ENCODE results near the gene HDAC4.
"Not testable (repeated sequence)": the region's sequence is repeated elsewhere in the genome, so short reads cannot be mapped to it uniquely, and the experiment has no call there.

HDAC4 gene

GRCh38 chr2:239072786-239073185, 328.0 kb downstream of the HDAC4 start:
- H3K36me3 Mint-ChIP-seq = peaks cover 41% of the 10 kb centered on the region

GRCh38 chr2:239070466-239070865, 330.4 kb downstream of the HDAC4 start:
- H3K27me3 Mint-ChIP-seq = no peaks in the 10 kb centered on the region
- CTCF ChIA-PET = no interaction called here

More at GRCh38 chr2:239072786-239073185, 328.0 kb downstream of the HDAC4 start:
- Mint-ChIP-seq H3K27me3 (no peaks in the 10 kb centered on the region), H3K9me3 (no peaks in the 10 kb centered on the region), H3K4me3 (no peak overlapping the region), H3K4me1 (no peaks in the 10 kb centered on the region), H3K27ac (no peak overlapping the region)
- DNase-seq = no peak
- CTCF ChIA-PET = no interaction called here

GRCh38 chr2:239069362-239070333, 331.2 kb downstream of the HDAC4 start:
- CTCF ChIA-PET = not testable (repeated sequence)

More at GRCh38 chr2:239070466-239070865, 330.4 kb downstream of the HDAC4 start:
- no peak overlapping the region for H3K4me3 Mint-ChIP-seq
- H3K9me3 Mint-ChIP-seq = no peaks in the 10 kb centered on the region
- H3K27ac Mint-ChIP-seq = no peak overlapping the region
- peaks cover 36% of the 10 kb centered on the region for H3K36me3 Mint-ChIP-seq
- no peaks in the 10 kb centered on the region for H3K4me1 Mint-ChIP-seq
- no peak for DNase-seq

GRCh38 chr2:239068411-239068810, 332.4 kb downstream of the HDAC4 start:
- Mint-ChIP-seq H3K4me3 (no peak overlapping the region), H3K36me3 (peaks cover 32% of the 10 kb centered on the region), H3K27ac (no peak overlapping the region), H3K27me3 (no peaks in the 10 kb centered on the region), H3K9me3 (no peaks in the 10 kb centered on the region), H3K4me1 (no peaks in the 10 kb centered on the region)
- DNase-seq = no peak
- CTCF ChIA-PET = no interaction called here

More at GRCh38 chr2:239069362-239070333, 331.2 kb downstream of the HDAC4 start:
- not testable (repeated sequence) for H3K4me1 Mint-ChIP-seq, H3K4me3 Mint-ChIP-seq, H3K27me3 Mint-ChIP-seq, DNase-seq, H3K9me3 Mint-ChIP-seq
- Mint-ChIP-seq H3K36me3 (peaks cover 36% of the 10 kb centered on the region), H3K27ac (peak overlapping the region; percentile 58)

- Mint-ChIP-seq H3K27me3 (no peaks in the 10 kb centered on the region), H3K36me3 (peaks cover 23% of the 10 kb centered on the region), H3K4me1 (no peaks in the 10 kb centered on the region), H3K27ac (no peak overlapping the region), H3K4me3 (no peak overlapping the region), H3K9me3 (no peaks in the 10 kb centered on the region)
- DNase-seq = no peak
- CTCF ChIA-PET = no interaction called here
Measured at GRCh38 chr2:239067196-239067865, 333.5 kb downstream of the HDAC4 start.

GRCh38 chr2:239066597-239066996, 334.2 kb downstream of the HDAC4 start:
- Mint-ChIP-seq H3K36me3 (peaks cover 22% of the 10 kb centered on the region), H3K4me3 (no peak overlapping the region), H3K27me3 (no peaks in the 10 kb centered on the region), H3K9me3 (no peaks in the 10 kb centered on the region), H3K4me1 (no peaks in the 10 kb centered on the region), H3K27ac (no peak overlapping the region)
- CTCF ChIA-PET = no interaction called here
- no peak for DNase-seq

- DNase-seq = no peak
- peaks cover 27% of the 10 kb centered on the region for H3K36me3 Mint-ChIP-seq
- H3K4me1 Mint-ChIP-seq = no peaks in the 10 kb centered on the region
- CTCF ChIA-PET = no interaction called here
- no peaks in the 10 kb centered on the region for H3K27me3 Mint-ChIP-seq
- H3K27ac Mint-ChIP-seq = no peak overlapping the region
- H3K4me3 Mint-ChIP-seq = no peak overlapping the region
- H3K9me3 Mint-ChIP-seq = no peaks in the 10 kb centered on the region
Measured at GRCh38 chr2:239065962-239066361, 334.9 kb downstream of the HDAC4 start.

- H3K4me1 Mint-ChIP-seq = no peaks in the 10 kb centered on the region
- H3K27ac Mint-ChIP-seq = no peak overlapping the region
- no peaks in the 10 kb centered on the region for H3K9me3 Mint-ChIP-seq
- CTCF ChIA-PET = no interaction called here
- no peaks in the 10 kb centered on the region for H3K27me3 Mint-ChIP-seq
- no peak overlapping the region for H3K4me3 Mint-ChIP-seq
- H3K36me3 Mint-ChIP-seq = peaks cover 27% of the 10 kb centered on the region
- no peak for DNase-seq
Measured at GRCh38 chr2:239065537-239065936, 335.3 kb downstream of the HDAC4 start.

- Mint-ChIP-seq H3K36me3 (peaks cover 26% of the 10 kb centered on the region), H3K27me3 (no peaks in the 10 kb centered on the region), H3K27ac (no peak overlapping the region), H3K4me3 (no peak overlapping the region), H3K9me3 (no peaks in the 10 kb centered on the region), H3K4me1 (no peaks in the 10 kb centered on the region)
- CTCF ChIA-PET = no interaction called here
- DNase-seq = no peak
Measured at GRCh38 chr2:239064891-239065290, 335.9 kb downstream of the HDAC4 start.

GRCh38 chr2:239064253-239064652, 336.6 kb downstream of the HDAC4 start:
- Mint-ChIP-seq H3K9me3 (no peaks in the 10 kb centered on the region), H3K36me3 (peaks cover 25% of the 10 kb centered on the region), H3K4me3 (no peak overlapping the region), H3K4me1 (no peaks in the 10 kb centered on the region), H3K27me3 (no peaks in the 10 kb centered on the region), H3K27ac (no peak overlapping the region)
- CTCF ChIA-PET = no interaction called here
- no peak for DNase-seq

GRCh38 chr2:239062743-239063142, 338.1 kb downstream of the HDAC4 start:
- no peaks in the 10 kb centered on the region for H3K27me3 Mint-ChIP-seq
- DNase-seq = no peak
- CTCF ChIA-PET = no interaction called here
- H3K27ac Mint-ChIP-seq = no peak overlapping the region
- no peaks in the 10 kb centered on the region for H3K4me1 Mint-ChIP-seq
- no peak overlapping the region for H3K4me3 Mint-ChIP-seq
- H3K36me3 Mint-ChIP-seq = peaks cover 25% of the 10 kb centered on the region
- no peaks in the 10 kb centered on the region for H3K9me3 Mint-ChIP-seq

GRCh38 chr2:239061824-239062570, 338.8 kb downstream of the HDAC4 start:
- no peak overlapping the region for H3K4me3 Mint-ChIP-seq
- CTCF ChIA-PET = no interaction called here
- no peak overlapping the region for H3K27ac Mint-ChIP-seq
- H3K9me3 Mint-ChIP-seq = no peaks in the 10 kb centered on the region
- H3K36me3 Mint-ChIP-seq = peaks cover 22% of the 10 kb centered on the region
- no peaks in the 10 kb centered on the region for H3K27me3 Mint-ChIP-seq
- no peaks in the 10 kb centered on the region for H3K4me1 Mint-ChIP-seq
- no peak for DNase-seq

- Mint-ChIP-seq H3K27me3 (no peaks in the 10 kb centered on the region), H3K27ac (no peak overlapping the region)
Measured at GRCh38 chr2:239061121-239061666, 339.6 kb downstream of the HDAC4 start.

GRCh38 chr2:239060676-239061075, 340.1 kb downstream of the HDAC4 start:
- Mint-ChIP-seq H3K9me3 (no peaks in the 10 kb centered on the region), H3K36me3 (peaks cover 19% of the 10 kb centered on the region), H3K27me3 (no peaks in the 10 kb centered on the region), H3K27ac (no peak overlapping the region), H3K4me1 (no peaks in the 10 kb centered on the region), H3K4me3 (no peak overlapping the region)
- CTCF ChIA-PET = no interaction called here
- DNase-seq = no peak

More at GRCh38 chr2:239061121-239061666, 339.6 kb downstream of the HDAC4 start:
- Mint-ChIP-seq H3K36me3 (peaks cover 22% of the 10 kb centered on the region), H3K4me3 (no peak overlapping the region), H3K4me1 (no peaks in the 10 kb centered on the region), H3K9me3 (no peaks in the 10 kb centered on the region)
- no peak for DNase-seq
- CTCF ChIA-PET = no interaction called here
